HG02852 (cell line): ENCODE results near the gene TBC1D22B.
"Not testable (repeated sequence)": the region's sequence is repeated elsewhere in the genome, so short reads cannot be mapped to it uniquely, and the experiment has no call there.

Experiments used
- ATAC-seq: cut with Tn5 transposase; IDR thresholded peaks from one replicate; pipeline ENCODE4 v1.9.1; 2021; ENCODE audit warnings: mild to moderate bottlenecking, moderate library complexity; ENCODE audit not compliant: unreplicated experiment

Gene TBC1D22B

DNA sequence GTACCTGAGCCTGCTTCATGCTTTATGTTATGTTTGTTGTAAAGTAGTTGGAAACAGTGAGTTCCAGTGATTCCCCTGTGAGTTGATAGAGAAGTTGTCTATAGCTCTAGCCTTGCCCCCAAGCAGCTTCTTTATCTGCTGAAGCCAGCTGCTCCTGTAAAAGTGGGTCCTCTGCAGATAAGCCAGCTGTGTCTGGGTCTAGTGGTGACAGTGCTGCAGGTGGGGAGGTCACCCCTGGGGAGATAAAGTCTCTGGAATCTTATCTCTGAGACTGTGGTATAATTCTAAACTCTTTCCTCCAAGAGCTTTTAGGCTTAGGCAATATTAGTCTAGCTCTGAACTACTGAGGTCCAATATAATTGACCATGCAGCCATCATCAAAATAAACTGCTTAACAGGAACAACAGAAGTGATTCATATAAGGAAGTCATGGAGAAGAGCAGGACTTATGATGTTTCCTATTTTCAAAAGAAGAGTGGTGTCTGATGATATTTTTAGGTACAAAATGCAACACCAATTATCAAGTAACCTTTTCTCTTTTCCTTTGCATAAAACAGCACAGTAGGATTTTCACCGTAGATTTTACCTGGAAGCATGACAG lies 44.6 kb downstream of the TBC1D22B start:
- no peak for ATAC-seq

GRCh38 chr6:37303091-37303660 lies 45.6 kb downstream of the TBC1D22B start:
- no peak for ATAC-seq

DNA sequence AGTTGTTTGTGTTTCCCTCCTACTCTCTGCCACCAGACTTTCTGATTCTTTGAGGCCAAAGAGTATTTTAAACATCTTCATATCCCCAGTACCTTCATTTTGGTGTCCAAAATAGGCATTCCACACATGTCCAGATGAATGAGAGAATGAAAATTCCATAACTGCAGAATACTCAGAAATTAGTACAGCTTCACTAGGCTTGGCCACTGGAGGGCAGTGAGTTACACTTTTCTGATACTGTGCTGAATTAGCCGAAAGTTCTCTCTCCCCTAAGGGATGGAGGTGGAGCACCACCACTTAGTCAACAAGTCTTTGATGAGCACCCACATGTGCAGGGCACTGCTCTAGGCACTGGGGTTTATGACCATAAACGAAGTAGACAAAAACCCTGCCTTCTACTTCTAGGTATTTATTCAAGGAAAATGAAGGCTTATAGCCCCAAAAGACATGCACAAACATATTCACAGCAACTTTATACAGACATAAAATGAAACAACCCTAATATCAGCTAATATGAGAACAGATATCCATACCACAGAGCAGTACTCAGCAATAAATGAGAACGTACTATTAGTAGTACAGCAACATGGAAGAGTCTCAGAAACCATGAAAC lies 46.4 kb downstream of the TBC1D22B start:
- ATAC-seq: no peak

- ATAC-seq: no peak
Observed at GRCh38 chr6:37304766-37305165, 47.2 kb downstream of the TBC1D22B start.

DNA sequence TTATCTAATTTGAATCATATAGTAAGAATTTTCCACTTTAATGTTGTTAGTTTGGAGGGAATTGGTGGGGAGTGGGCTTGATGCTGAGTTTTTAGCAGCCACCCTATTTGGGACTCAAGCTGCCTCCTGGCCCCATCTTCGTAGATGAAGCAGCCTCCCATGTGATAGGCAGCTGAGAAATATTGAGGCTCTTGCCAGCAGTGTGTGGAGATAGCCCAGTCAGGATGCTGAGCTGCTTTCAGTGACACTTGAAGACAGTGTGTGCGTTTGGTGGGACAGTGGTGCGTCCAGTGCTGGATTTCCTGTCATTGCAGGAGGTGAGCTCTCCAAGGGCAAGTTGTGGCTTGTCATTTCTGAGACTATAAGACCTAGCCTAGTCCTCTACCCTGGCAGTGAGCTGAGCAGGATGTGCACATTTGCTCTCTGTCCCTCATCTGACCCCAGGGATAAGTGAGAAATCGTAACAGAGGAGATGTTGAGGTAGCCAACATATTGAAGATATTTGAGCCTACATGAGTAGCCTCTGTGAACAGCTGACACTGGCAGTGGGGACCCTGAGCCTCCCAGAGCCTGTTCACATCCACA lies 48.4 kb downstream of the TBC1D22B start:
- ATAC-seq: no peak

- no peak for ATAC-seq
Observed at GRCh38 chr6:37306624-37307222, 49.2 kb downstream of the TBC1D22B start.

GRCh38 chr6:37307484-37307883 lies 49.9 kb downstream of the TBC1D22B start:
- ATAC-seq: not testable (repeated sequence)

GRCh38 chr6:37308069-37308815 lies 50.7 kb downstream of the TBC1D22B start:
- ATAC-seq: no peak

GRCh38 chr6:37309046-37309445 lies 51.5 kb downstream of the TBC1D22B start:
- ATAC-seq: no peak

GRCh38 chr6:37309692-37310091 lies 52.1 kb downstream of the TBC1D22B start:
- no peak for ATAC-seq

- no peak for ATAC-seq
Observed at GRCh38 chr6:37310966-37311365, 53.4 kb downstream of the TBC1D22B start.

DNA sequence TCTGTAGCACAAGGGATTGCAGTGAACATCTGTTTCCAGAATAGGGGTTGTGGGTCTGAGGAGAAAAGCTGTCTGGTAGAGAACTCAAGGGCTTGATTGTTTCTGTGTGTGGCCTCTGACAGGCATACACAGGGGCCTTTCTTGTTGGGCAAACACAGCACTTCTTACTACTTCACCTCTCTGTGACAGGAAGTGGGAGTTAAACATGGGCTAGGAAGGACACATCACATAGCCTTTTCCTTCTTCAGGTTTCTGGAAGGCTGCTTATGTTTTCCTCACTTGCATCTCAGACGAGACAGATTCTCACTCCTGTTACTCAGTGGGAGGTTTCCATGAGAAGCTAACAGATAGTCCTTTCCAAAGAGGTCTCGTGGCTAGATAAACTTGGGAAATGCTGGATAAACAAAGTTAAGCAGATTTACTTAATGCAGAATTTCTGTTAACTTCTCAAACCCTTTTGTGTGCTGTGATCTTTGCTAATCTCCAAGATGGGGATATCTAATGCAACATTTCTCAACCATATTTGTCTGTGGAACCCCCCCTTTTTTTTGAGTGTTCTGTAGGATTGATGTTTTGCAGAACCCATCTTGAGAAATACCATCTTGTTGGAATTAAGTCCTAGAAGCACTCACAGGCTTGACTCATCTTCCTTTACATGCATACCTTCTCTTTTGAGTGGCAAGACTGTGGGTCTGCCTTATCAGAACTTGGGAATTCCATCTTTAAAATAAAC lies 54.3 kb downstream of the TBC1D22B start:
- no peak for ATAC-seq

DNA sequence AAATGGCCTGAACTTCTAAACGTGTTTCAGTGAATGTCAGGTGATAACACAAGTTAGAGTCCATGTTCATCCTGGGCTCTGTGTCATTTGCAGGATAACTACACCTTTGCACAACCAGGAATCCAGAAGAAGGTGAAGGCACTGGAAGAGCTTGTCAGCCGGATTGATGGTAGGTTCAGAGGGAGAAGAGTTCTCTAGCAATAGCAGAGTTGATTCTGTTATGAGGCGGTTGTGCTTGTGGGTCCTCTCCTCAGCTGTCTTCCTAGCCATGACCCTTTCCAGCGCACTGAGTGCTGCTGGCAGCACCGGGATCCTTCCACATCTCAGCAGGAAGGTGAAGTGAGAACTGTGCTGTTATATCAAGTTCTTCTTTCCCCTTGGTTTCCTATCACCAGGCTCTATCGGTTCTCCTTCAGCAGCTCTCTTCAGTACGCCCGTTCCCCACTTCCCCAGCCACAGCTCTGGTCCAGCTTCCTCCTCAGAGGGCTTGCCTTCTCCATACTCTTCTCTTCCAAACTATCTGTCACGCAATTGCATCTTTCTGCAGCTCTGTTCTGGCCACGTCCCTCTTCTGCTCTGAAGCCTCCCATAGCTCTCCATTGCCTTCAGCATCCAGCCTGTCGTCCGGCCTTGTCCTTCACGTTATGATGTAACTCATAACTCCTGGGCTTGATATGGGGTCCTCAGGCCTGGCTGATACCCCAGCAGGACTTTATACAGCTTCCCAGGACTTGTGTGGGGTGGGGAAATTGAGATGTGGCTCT lies 56.3 kb downstream of the TBC1D22B start:
- no peak for ATAC-seq

DNA sequence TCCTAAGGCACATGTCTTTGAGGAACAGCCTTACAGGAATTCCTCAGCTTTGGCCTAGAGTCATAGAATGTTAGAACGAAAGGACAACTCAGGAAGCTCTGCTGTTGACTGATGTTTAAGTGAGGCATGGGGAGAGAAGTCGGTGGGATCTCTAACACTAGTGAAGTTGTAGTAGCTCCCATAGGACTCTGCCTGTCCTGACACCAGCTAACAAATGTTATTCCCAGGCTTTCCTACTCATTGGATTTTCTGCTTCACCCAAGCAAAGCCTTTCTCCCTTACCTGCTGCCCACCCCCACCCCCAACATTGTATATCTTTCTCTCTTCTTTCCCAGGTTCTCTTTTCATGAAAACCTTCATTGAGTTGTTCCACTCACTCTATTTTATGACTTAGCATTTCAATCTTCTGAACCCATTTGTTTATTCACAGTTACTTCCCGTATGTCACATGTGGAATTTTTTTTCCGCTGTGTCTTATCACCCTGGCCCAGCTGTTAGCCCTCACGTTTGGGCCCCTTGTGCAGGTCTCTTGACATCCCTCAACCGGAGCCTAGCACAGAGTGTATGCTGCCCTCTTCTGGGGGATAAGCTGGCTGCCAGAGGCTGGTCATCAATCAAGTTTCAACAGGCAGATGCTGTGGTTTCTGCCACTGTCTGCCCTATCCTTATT lies 57.0 kb downstream of the TBC1D22B start:
- ATAC-seq: no peak

DNA sequence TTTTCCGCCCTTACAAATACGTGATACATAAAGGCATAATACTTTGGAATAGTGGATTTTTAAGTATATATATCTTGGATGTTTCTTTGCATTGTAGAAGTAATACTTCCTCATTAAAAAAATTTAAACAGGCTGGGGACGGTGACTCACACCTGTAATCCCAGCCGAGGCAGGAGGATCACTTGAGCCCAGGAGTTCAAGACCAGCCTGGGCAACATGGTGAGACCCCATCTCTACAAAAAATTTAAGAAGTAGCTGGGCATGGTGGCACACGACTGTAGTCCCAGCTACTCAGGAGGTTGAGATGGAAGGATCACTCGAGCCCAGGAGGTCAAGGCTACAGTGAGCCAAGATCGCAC lies 57.6 kb downstream of the TBC1D22B start:
- no peak for ATAC-seq

GRCh38 chr6:37316071-37316470 lies 58.5 kb downstream of the TBC1D22B start:
- no peak for ATAC-seq

DNA sequence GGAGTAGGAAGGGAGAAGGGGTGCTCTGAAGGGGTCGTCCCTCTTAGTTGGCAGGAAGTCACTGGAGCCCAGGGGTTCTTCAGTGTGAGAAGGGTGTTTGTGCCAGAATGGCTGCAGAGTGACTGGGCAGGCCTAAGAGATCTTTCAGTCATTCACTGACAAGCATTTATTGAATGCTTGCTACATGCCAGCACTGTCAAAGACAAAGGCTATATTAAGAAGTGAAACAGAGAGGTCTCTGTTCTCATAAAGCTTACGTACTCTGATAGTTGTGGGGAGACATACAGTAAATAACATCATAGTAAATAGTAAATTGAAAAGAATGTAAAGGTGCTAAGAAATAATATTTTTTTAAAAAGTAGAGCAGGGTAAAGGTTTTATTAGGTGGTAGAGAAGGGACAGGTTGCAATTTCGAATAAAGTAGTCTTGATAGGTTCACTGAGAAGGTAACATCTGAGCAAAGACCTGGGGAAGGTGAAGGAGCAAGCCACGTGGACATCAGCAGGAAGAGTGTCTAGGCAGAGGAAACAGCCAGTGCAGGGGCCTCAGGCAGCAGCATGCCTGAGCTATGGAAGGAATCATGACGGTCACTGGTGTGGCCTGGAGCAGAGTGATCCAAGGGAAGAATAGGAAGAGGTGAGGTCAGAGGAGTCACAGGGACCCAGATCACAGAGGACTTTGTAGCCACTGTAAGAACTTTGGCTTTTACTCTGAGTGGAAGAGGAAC lies 59.9 kb downstream of the TBC1D22B start:
- no peak for ATAC-seq

DNA sequence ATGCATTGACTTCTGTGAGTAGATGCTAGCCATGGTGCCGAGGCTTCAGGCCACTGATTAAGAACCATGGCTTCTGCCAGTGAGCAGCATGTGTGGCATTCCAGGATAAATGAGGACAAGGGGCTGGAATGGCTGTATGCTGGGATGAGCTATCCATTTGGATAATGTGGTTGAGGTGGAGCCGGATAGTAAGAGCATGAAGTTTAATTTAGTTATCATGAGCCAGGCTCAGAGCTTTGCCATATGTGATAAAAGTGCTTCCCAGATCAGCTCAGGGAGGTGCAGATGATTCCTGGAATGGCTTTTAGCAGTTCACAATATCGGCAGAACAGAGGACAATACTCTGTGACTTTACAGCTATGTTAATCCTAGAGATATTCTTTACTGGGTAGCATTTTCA lies 61.6 kb downstream of the TBC1D22B start:
- ATAC-seq: no peak
